Measurements from ENCODE around the gene NPAS3.

- no peak for TF ChIP-seq GATA2 (IDR thresholded peaks at IDR 0.05; ENCODE audit: low read depth, low read length)
- TF ChIP-seq GATA3 (IDR thresholded peaks at IDR 0.05; ENCODE audit: low read depth, low read length): no peak
Observed at GRCh38 chr14:33609582-33609981, 670.9 kb downstream of the NPAS3 start.
